HG02623 (cell line): ENCODE measurements around the gene FAM131C.
"Not testable (repeated sequence)": the region's sequence is repeated elsewhere in the genome, so short reads cannot be mapped to it uniquely, and the experiment has no call there.

Experiments used
- ATAC-seq: cut with Tn5 transposase; IDR thresholded peaks from one replicate; pipeline ENCODE4 v1.9.1; 2021; ENCODE audit warnings: moderate library complexity; ENCODE audit not compliant: unreplicated experiment

The FAM131C gene

DNA sequence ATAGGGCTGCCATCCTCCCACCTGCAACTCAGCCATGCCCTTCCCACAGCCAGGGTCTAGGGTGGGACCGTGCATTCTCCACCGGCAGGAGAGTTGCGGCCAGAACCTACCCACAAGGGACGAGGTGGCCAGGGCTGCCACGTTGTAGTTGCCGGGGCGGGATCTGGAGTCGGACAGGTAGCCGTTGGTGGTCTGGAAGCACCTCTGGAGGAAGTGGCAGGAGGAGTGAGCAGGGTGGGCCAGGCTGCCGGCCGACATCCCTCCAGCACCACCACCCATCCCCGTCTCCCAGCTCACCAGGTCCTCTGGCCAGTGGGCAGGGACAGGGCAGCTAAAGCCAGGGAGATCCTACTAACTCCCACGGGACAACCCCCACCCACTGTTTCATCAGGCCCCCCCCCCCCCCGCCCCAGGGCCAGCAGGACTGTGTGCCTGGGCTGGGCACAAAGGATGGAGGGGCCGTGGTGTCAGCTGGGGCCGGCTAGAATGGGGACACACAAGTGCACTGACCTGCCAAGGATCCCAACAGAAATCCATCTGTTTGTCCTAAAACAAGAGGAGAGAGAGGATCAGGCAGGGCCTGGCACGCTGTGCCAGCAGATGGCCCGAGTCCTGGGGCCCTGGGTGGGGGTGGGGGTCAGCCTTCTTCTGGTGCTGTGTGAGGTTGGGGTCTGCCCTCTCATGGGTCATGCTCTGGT is 11.3 kb downstream of the FAM131C start:
- ATAC-seq, result not testable (repeated sequence)

DNA sequence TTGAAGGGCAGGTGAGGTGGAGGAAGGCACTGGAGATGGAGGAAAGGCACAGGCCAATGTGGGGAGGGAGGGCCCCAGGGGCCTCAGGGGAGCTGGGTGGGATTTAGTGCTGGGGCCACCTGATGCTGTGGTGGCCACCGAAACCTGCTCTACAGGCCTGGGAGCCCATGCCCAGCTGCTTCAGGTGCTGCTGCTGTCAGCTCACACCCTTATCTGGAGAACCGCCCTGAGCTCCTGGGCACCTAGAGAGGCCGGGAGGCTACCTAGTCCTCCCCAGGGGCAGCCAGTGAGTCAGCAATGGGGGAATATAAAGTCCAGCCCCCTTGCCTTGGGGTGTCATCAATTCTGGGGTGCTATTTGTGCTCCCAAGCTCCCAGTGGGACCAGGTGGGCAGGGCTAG is 12.2 kb downstream of the FAM131C start:
- ATAC-seq, result no peak

- ATAC-seq, result not testable (repeated sequence)
These were observed 14.9 kb downstream of the FAM131C start for GRCh38 chr1:16058394-16059120.

DNA sequence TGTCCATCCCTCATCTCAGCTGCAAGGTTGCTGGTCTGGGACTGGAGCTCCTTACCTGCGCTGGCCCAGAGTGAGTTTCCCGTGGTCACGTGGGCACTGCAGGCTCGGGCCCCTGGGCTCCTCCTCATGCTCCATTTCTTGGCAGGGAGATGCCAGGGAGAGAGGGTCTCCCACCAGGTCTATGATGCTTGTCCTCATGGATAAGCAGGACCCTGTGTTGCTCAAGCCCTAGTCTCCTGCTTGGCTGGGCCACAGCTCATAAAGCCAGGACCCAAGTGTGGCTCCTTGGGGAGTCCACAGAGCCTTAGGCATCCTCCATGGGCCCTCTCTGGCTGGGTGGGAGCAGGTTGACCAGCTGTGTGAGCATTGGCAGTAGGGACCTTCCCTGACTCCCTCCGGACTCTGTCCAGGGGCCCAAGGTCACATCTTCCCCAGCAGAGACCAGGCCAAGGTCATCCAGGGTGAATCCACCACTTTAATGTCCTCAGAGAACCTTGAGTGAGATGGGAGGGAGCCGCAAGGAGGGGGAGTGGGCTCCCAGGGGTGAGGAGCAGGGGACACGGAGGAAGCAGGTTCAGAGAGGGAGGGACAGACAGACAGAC is 16.0 kb downstream of the FAM131C start:
- ATAC-seq, result not testable (repeated sequence)

DNA sequence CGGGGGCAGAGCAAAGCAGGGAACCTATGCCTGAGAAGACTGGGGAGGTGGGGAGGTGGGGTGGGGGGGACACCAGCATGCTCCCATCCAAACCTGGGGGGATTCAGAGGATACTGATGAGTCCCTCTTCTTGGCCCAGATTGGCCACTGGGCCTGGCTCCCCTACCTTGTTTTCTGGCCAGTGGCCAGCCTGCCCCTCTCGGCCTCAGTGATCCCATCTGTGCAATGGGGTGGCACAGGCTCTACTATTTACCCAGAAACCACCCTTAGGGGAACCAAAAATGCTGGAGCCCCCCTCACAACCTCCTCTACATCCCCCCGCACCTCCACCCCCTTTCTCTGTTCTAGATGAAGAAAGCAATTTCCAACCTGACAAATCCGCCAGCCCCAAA is 16.9 kb downstream of the FAM131C start:
- not testable (repeated sequence) for ATAC-seq

GRCh38 chr1:16055613-16056520 is 17.6 kb downstream of the FAM131C start:
- no peak for ATAC-seq

- no peak for ATAC-seq
These were observed 18.6 kb downstream of the FAM131C start for GRCh38 chr1:16054598-16055540.

- no peak for ATAC-seq
These were observed 19.5 kb downstream of the FAM131C start for GRCh38 chr1:16053781-16054502.

DNA sequence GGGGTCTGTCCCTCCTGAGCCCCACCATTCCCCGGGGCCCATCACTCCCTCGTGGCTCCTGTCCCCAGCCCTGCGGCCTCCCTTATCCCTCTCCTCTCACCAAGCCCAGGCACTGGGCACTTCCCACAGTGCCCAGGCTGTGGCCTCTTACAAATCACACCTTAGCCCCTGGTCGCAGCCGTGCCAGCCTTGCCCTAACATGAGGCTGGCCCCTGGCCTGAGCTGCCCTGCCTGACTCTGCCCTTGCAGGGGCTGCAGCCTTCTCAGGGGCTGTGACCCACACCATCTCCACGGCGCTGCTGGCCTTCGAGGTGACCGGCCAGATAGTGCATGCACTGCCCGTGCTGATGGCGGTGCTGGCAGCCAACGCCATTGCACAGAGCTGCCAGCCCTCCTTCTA is 21.5 kb downstream of the FAM131C start:
- ATAC-seq, result not testable (repeated sequence)

- no peak for ATAC-seq
These were observed 22.4 kb downstream of the FAM131C start for GRCh38 chr1:16051039-16051438.

DNA sequence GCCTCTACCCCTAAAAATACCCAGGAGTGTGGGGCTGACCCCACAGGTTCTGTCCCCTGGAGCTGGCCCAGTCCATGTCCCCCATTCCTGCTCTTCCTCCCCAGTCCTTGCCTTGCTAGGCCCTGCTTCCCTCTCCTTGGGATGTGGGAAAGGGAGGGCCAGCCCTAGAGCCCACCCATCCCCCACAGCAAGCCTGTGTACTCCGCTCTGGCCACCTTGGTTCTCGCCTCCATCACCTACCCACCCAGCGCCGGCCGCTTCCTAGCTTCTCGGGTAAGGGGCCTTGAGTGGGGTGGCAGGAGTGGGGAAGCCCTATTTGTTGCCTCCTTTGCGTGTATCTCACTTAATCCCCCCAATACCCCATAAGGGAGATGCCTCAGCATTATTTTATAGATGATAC is 23.1 kb downstream of the FAM131C start:
- no peak for ATAC-seq

- ATAC-seq, result no peak
These were observed 24.8 kb downstream of the FAM131C start for GRCh38 chr1:16048573-16049189.

DNA sequence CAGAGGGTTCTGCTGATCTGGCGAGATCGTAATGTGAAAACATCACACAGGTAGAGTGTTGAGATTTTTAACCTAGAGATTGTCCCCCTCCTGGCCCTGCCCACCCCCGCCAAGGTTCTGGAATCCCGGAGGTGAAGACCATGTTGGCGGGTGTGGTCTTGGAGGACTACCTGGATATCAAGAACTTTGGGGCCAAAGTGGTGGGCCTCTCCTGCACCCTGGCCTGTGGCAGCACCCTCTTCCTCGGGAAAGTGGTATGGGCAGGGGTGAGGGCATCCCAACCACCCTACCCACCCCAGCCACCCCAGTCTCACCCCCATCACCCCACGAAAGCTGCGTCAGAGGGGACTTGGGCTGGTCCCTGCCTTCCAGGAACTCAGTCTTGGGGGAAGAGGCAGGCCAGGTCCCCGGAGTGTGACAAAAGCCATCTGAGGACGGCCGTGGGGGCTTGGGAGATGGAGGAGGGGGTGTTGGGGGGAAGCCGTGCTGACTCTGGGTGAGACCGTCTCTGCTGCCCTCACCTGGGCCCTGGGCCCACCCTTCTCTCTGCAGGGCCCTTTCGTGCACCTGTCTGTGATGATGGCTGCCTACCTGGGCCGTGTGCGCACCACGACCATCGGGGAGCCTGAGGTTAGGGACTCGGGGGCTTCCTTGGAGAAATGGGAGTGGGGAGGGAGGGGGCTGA is 25.5 kb downstream of the FAM131C start:
- no peak for ATAC-seq

DNA sequence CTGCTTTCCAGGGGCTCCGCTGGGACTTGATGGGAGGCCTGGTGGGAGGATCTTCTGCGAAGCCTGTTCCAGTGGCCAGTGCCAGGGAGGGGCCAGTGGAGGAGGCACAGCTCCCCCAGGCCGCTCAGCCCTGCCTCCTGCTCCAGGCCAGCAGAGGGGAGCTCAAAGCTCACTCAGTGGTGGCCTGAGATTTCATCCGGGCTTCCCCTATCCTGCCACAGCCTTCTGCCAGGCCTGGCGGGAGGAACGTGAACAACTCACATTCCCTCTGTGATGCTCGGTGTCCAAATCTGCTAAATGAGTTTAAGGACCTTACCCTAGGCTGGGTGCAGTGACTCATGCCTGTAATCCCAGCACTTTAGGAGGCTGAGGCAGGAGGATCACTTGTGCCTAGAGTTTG is 26.6 kb downstream of the FAM131C start:
- no peak for ATAC-seq

GRCh38 chr1:16043950-16044349 is 29.5 kb downstream of the FAM131C start:
- ATAC-seq, result no peak

DNA sequence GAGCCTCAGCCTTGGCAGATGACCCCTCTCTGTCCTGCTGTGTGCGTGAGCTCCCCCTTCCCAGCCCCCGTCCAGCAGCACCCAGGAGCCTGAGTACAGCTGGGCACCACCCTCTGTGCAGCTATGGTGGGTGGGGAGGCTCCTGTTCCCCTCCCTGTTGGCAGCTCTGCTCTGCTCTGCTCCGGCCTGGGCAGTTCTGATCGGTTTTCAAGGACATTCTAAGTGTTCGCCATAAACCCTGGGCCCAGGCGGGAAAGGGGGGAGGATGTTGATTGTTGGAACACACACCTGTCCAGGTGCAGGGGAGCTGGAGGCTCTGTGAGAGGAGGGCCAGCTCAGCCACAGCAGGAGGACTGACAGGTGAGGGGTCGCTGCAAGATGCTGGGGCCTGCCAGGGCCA is 29.9 kb downstream of the FAM131C start, which contains the start of gene CLCNKB:
Gene CLCNKB, plus strand, starts transcription at position 262 of the 400 bp plus-strand sequence. CDS start 711 bp downstream, outside the sequence.
- no peak for ATAC-seq

GRCh38 chr1:16042654-16043053 is 30.8 kb downstream of the FAM131C start:
- not testable (repeated sequence) for ATAC-seq

GRCh38 chr1:16042096-16042495 is 31.4 kb downstream of the FAM131C start:
- ATAC-seq, result no peak
